GM23338 (cell line): ENCODE results near the gene ZNF805. TPM values are rescaled to one million over a fixed set of nuclear protein-coding genes. Genes with fewer than 3 reads are reported as not detected.

Experiments used
- ATAC-seq: fragments of 200-7000 bp; cut with Tn5 transposase; 3 replicates; pipeline ENCODE4 v1.9.1; 2020
- DNase-seq: peaks from one replicate; pipeline ENCODE4 v3.0.0-alpha.2; 2015; ENCODE audit warnings: low spot score
- H2AFZ ChIP-seq: fragments of 200-600 bp; sonication (generic); 2 replicates; pipeline ENCODE4 v1.8.0; 2016; ENCODE audit warnings: antibody characterized with exemption, mild to moderate bottlenecking, moderate library complexity
- H3F3A ChIP-seq: fragments of 200-600 bp; sonication (generic); replicated peaks from 2 replicates; pipeline ENCODE4 v1.8.0; 2017; ENCODE audit warnings: antibody characterized with exemption, mixed run types, low read depth
- H3K27ac ChIP-seq: fragments of 200-600 bp; sonication (generic); 2 replicates; pipeline ENCODE4 v1.6.1; 2016; ENCODE audit warnings: low read depth
- H3K27me3 ChIP-seq: fragments of 200-600 bp; sonication (generic); 2 replicates; pipeline ENCODE4 v1.8.0; 2016; ENCODE audit warnings: mild to moderate bottlenecking, mixed run types, moderate library complexity; ENCODE audit not compliant: insufficient read depth
- H3K36me3 ChIP-seq: fragments of 200-600 bp; sonication (generic); 2 replicates; pipeline ENCODE4 v1.8.0; 2016; ENCODE audit warnings: mild to moderate bottlenecking; ENCODE audit not compliant: insufficient read depth
- H3K4me1 ChIP-seq: fragments of 200-600 bp; sonication (generic); 2 replicates; pipeline ENCODE4 v1.8.0; 2016; ENCODE audit warnings: mild to moderate bottlenecking, moderate library complexity; ENCODE audit not compliant: insufficient read depth
- H3K4me2 ChIP-seq: fragments of 200-600 bp; sonication (generic); 2 replicates; pipeline ENCODE4 v1.7.1; 2017; ENCODE audit warnings: mixed run types
- H3K4me3 ChIP-seq: fragments of 200-600 bp; sonication (generic); 2 replicates; pipeline ENCODE4 v1.6.1; 2016; ENCODE audit warnings: mixed run types
- H3K79me2 ChIP-seq: fragments of 200-600 bp; sonication (generic); replicated peaks from 2 replicates; pipeline ENCODE4 v1.8.0; 2017; ENCODE audit warnings: mild to moderate bottlenecking; ENCODE audit not compliant: insufficient read depth
- H3K9me2 ChIP-seq: fragments of 200-600 bp; sonication (generic); 2 replicates; pipeline ENCODE4 v1.8.0; 2017; ENCODE audit not compliant: insufficient read depth
- H4K20me1 ChIP-seq: fragments of 200-600 bp; sonication (generic); replicated peaks from 2 replicates; pipeline ENCODE4 v1.8.0; 2017; ENCODE audit warnings: mild to moderate bottlenecking; ENCODE audit not compliant: insufficient read depth
- H3K27ac Mint-ChIP-seq: 2 replicates; pipeline ENCODE4 v1.8.0; 2020; ENCODE audit warnings: inconsistent platforms, mild to moderate bottlenecking, moderate library complexity, mixed read lengths
- H3K27me3 Mint-ChIP-seq: 3 replicates; pipeline ENCODE4 v1.8.0; 2022; ENCODE audit warnings: low read depth, mild to moderate bottlenecking, moderate library complexity, mixed read lengths, inconsistent platforms; ENCODE audit not compliant: insufficient read depth, poor library complexity
- H3K36me3 Mint-ChIP-seq: 3 replicates; pipeline ENCODE4 v1.8.0; 2021; ENCODE audit warnings: low read depth, mild to moderate bottlenecking, inconsistent platforms, moderate library complexity, mixed read lengths
- H3K4me1 Mint-ChIP-seq: 3 replicates; pipeline ENCODE4 v1.8.0; 2020; ENCODE audit warnings: mild to moderate bottlenecking, inconsistent platforms, mixed read lengths
- H3K4me3 Mint-ChIP-seq: 3 replicates; pipeline ENCODE4 v1.8.0; 2021; ENCODE audit warnings: moderate library complexity, mild to moderate bottlenecking, inconsistent platforms, mixed read lengths
- H3K9me3 Mint-ChIP-seq: 3 replicates; pipeline ENCODE4 v1.8.0; 2020; ENCODE audit warnings: moderate library complexity, mild to moderate bottlenecking, inconsistent platforms, mixed read lengths
- CREB1 ChIP-seq: fragments of 250-450 bp; sonication (Bioruptor Pico); IDR thresholded peaks from 2 replicates; pipeline ENCODE4 v1.5.0; 2020; ENCODE audit warnings: low read depth, mild to moderate bottlenecking, moderate library complexity
- ETS1 ChIP-seq: IDR thresholded peaks from 2 replicates; pipeline ENCODE4 v1.6.1; 2016; ENCODE audit warnings: antibody characterized with exemption
- EZH2 ChIP-seq: fragments of 200-600 bp; sonication (generic); IDR thresholded peaks from one replicate; pipeline ENCODE4 v1.8.0; 2017; ENCODE audit warnings: antibody characterized with exemption, mild to moderate bottlenecking, low read depth; ENCODE audit not compliant: unreplicated experiment
- EZH2phosphoT487 ChIP-seq: fragments of 200-600 bp; sonication (generic); IDR thresholded peaks from one replicate; pipeline ENCODE4 v1.8.1; 2018; ENCODE audit warnings: antibody characterized with exemption; ENCODE audit not compliant: unreplicated experiment
- NANOG ChIP-seq: IDR thresholded peaks from 2 replicates; pipeline ENCODE4 v1.6.1; 2016; ENCODE audit warnings: antibody characterized with exemption, borderline replicate concordance
- STAT1 ChIP-seq: IDR thresholded peaks from one replicate; pipeline ENCODE4 v1.6.1; 2016; ENCODE audit warnings: antibody characterized with exemption; ENCODE audit not compliant: unreplicated experiment
- ZNF114 ChIP-seq: fragments of 250-450 bp; sonication (Bioruptor Pico); IDR thresholded peaks from 2 replicates; pipeline ENCODE4 v1.5.0; 2020; ENCODE audit warnings: mild to moderate bottlenecking, moderate library complexity
- ZNF331 ChIP-seq: fragments of 250-450 bp; sonication (Bioruptor Pico); IDR thresholded peaks from 2 replicates; pipeline ENCODE4 v1.5.0; 2020; ENCODE audit warnings: low read depth, mild to moderate bottlenecking, moderate library complexity
- polyA plus RNA-seq: library from polyadenylated mRNA; unstranded; fragments of >200 nt; fragmentation: Nextera tagmentation; extraction: Ambion mirVana; gene quantifications from 2 replicates; pipeline ENCODE4 v1.2.1, GENCODE V29; 2016
- total RNA-seq: library from RNA; depleted of rRNA; stranded (reverse); fragments of >200 nt; shearing (Covaris generic); gene quantifications from 2 replicates; pipeline ENCODE4 v1.2.3, GENCODE V29; 2014
- TF ChIP-seq, protein P1 (sequence below): IDR thresholded peaks from one replicate; pipeline ENCODE4 v1.6.1; 2018; ENCODE audit warnings: antibody characterized with exemption; ENCODE audit not compliant: unreplicated experiment
- TF ChIP-seq, protein P2 (sequence below), 2 experiments: fragments of 200-600 bp in 1 of 2; sonication (generic) in 1 of 2; conservative IDR thresholded peaks; 2 replicates each; pipeline versions ENCODE4 v1.5.1 to v1.6.1; 2016 to 2017; ENCODE audit warnings: antibody characterized with exemption in 2 of 2, low read depth in 2 of 2, mild to moderate bottlenecking in 2 of 2, moderate library complexity in 1 of 2

Gene ZNF805
- total and polyA plus RNA-seq, 2 experiments from 2014 or later: 1.7 to 19.0 TPM

DNA sequence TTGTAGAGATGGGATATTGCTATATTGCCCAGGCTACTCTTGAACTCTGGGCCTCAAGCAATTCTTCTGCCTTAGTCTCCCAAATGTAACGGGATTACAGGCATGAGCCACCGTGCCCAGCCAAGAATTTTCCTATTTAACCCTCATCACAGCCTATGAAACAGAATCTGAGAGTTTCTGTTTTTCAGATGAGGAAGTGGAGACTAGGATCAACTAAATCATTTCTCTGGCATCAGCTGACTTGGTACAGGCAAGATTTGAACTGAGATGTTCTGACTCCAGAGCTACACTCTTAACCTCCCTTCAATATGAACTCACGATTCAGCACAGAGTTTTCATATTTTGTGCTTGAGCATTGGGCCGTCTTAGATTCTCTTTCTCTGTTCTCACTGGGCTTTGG, 47.9 kb downstream of the ZNF805 start (continued):
- TF ChIP-seq CREB1 (no peak), EZH2phosphoT487 (no peak), ZNF331 (CRISPR knock-in tag) (no peak)

DNA sequence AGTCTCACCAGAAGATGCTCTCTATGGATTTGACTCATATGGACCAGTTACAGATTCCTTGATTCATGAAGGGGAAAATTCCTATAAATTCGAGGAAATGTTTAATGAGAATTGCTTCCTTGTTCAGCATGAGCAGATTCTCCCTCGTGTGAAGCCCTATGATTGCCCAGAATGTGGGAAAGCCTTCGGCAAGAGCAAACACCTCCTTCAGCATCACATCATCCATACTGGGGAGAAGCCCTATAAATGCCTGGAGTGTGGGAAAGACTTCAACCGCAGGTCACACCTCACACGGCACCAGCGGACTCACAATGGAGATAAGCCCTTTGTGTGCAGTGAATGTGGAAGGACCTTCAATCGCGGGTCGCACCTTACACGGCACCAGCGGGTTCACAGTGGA, 50.5 kb downstream of the ZNF805 start:
- Histone ChIP-seq H2AFZ (no peak overlapping the region), H3K36me3 (peaks cover 70% of the 10 kb centered on the region), H3F3A (no peaks in the 10 kb centered on the region; the same call in 1 of the 2 replicates), H3K9me2 (no peaks in the 10 kb centered on the region), H3K27ac (no peak overlapping the region), H3K4me1 (no peaks in the 10 kb centered on the region), H3K4me2 (no peak overlapping the region), H3K79me2 (peaks cover 94% of the 10 kb centered on the region), H4K20me1 (peaks cover 41% of the 10 kb centered on the region), H3K4me3 (no peak overlapping the region), H3K27me3 (no peaks in the 10 kb centered on the region)
- no peak for TF ChIP-seq ETS1
- Mint-ChIP-seq H3K4me3 (no peak overlapping the region), H3K27ac (no peak overlapping the region), H3K27me3 (no peaks in the 10 kb centered on the region), H3K9me3 (no peaks in the 10 kb centered on the region), H3K4me1 (no peaks in the 10 kb centered on the region), H3K36me3 (peaks cover 91% of the 10 kb centered on the region)
- DNase-seq (no peak), ATAC-seq (no peak)

GRCh38 chr19:57292547-57292946, 52.1 kb downstream of the ZNF805 start:
- Mint-ChIP-seq H3K36me3 (peaks cover 89% of the 10 kb centered on the region), H3K9me3 (no peaks in the 10 kb centered on the region), H3K4me1 (no peaks in the 10 kb centered on the region), H3K27ac (no peak overlapping the region), H3K4me3 (no peak overlapping the region), H3K27me3 (no peaks in the 10 kb centered on the region)
- Histone ChIP-seq H3K27ac (no peak overlapping the region), H3K36me3 (peaks cover 59% of the 10 kb centered on the region), H3K27me3 (no peaks in the 10 kb centered on the region), H3K9me2 (no peaks in the 10 kb centered on the region), H4K20me1 (peaks cover 38% of the 10 kb centered on the region), H3K4me2 (no peak overlapping the region), H3K4me1 (no peaks in the 10 kb centered on the region), H2AFZ (no peak overlapping the region), H3F3A (no peaks in the 10 kb centered on the region; the same call in 1 of the 2 replicates), H3K79me2 (peaks cover 92% of the 10 kb centered on the region), H3K4me3 (no peak overlapping the region)
- ATAC-seq (no peak), DNase-seq (no peak)
- TF ChIP-seq, protein P1, sequence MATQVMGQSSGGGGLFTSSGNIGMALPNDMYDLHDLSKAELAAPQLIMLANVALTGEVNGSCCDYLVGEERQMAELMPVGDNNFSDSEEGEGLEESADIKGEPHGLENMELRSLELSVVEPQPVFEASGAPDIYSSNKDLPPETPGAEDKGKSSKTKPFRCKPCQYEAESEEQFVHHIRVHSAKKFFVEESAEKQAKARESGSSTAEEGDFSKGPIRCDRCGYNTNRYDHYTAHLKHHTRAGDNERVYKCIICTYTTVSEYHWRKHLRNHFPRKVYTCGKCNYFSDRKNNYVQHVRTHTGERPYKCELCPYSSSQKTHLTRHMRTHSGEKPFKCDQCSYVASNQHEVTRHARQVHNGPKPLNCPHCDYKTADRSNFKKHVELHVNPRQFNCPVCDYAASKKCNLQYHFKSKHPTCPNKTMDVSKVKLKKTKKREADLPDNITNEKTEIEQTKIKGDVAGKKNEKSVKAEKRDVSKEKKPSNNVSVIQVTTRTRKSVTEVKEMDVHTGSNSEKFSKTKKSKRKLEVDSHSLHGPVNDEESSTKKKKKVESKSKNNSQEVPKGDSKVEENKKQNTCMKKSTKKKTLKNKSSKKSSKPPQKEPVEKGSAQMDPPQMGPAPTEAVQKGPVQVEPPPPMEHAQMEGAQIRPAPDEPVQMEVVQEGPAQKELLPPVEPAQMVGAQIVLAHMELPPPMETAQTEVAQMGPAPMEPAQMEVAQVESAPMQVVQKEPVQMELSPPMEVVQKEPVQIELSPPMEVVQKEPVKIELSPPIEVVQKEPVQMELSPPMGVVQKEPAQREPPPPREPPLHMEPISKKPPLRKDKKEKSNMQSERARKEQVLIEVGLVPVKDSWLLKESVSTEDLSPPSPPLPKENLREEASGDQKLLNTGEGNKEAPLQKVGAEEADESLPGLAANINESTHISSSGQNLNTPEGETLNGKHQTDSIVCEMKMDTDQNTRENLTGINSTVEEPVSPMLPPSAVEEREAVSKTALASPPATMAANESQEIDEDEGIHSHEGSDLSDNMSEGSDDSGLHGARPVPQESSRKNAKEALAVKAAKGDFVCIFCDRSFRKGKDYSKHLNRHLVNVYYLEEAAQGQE: no peak
- TF ChIP-seq EZH2phosphoT487: no peak
- no peak for TF ChIP-seq STAT1
- TF ChIP-seq CREB1: no peak
- no peak for TF ChIP-seq EZH2
- no peak for TF ChIP-seq NANOG
- TF ChIP-seq ZNF331 (CRISPR knock-in tag): no peak
- TF ChIP-seq, protein P2, sequence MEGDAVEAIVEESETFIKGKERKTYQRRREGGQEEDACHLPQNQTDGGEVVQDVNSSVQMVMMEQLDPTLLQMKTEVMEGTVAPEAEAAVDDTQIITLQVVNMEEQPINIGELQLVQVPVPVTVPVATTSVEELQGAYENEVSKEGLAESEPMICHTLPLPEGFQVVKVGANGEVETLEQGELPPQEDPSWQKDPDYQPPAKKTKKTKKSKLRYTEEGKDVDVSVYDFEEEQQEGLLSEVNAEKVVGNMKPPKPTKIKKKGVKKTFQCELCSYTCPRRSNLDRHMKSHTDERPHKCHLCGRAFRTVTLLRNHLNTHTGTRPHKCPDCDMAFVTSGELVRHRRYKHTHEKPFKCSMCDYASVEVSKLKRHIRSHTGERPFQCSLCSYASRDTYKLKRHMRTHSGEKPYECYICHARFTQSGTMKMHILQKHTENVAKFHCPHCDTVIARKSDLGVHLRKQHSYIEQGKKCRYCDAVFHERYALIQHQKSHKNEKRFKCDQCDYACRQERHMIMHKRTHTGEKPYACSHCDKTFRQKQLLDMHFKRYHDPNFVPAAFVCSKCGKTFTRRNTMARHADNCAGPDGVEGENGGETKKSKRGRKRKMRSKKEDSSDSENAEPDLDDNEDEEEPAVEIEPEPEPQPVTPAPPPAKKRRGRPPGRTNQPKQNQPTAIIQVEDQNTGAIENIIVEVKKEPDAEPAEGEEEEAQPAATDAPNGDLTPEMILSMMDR (conservative IDR thresholded peaks at IDR 0.05; ENCODE audit: low read depth in 2 of 2): no peak
- TF ChIP-seq ZNF114 (CRISPR knock-in tag): no peak
